ENCODE measurements around the gene ROMO1. TPM values are rescaled to one million over a fixed set of nuclear protein-coding genes. Genes with fewer than 3 reads are reported as not detected.

The ROMO1 gene
- total and polyA plus RNA-seq, 2 experiments from 2014 or later = 152 to 881 TPM

GRCh38 chr20:35699127-35699956 lies at the start of gene ROMO1, which contains the start of gene NFS1 (continued):
- no peak for TF ChIP-seq REST (IDR thresholded peaks at IDR 0.05; ENCODE audit: unreplicated experiment)

GRCh38 chr20:35650632-35651031 lies 48.6 kb upstream of the ROMO1 start:
- Histone ChIP-seq H4K20me1 (replicated peaks; ENCODE audit: insufficient read depth) (peaks cover 86% of the 10 kb centered on the region), H3K27ac (ENCODE audit: low read depth) (no peak overlapping the region)
- no peak overlapping the region for H3K27ac Mint-ChIP-seq
- TF ChIP-seq ZNF331 (CRISPR knock-in tag; IDR thresholded peaks at IDR 0.05; ENCODE audit: low read depth) (no peak), CTCF (conservative IDR thresholded peaks at IDR 0.05; ENCODE audit: low read depth in 2 of 2) (no peak), STAT1 (IDR thresholded peaks at IDR 0.05; ENCODE audit: unreplicated experiment) (no peak), EZH2phosphoT487 (IDR thresholded peaks at IDR 0.05; ENCODE audit: unreplicated experiment) (no peak), EZH2 (IDR thresholded peaks at IDR 0.05; ENCODE audit: low read depth, unreplicated experiment) (no peak), CREB1 (CRISPR knock-in tag; IDR thresholded peaks at IDR 0.05; ENCODE audit: low read depth) (no peak), NANOG (IDR thresholded peaks at IDR 0.05; ENCODE audit: borderline replicate concordance) (no peak), ZNF462 (CRISPR knock-in tag; IDR thresholded peaks at IDR 0.05) (no peak)

More at GRCh38 chr20:35650632-35651031, 48.6 kb upstream of the ROMO1 start:
- H2AFZ ChIP-seq = no peak overlapping the region
- H3K9me3 Mint-ChIP-seq = no peaks in the 10 kb centered on the region
- H3K4me3 ChIP-seq = no peak overlapping the region
- H3K27me3 ChIP-seq (ENCODE audit: insufficient read depth) = no peaks in the 10 kb centered on the region
- no peak for ATAC-seq
- H3K4me2 ChIP-seq = no peak overlapping the region
- no peaks in the 10 kb centered on the region for H3K9me2 ChIP-seq (ENCODE audit: insufficient read depth)
- no peak for DNase-seq (ENCODE audit: low spot score)
- peaks cover 99% of the 10 kb centered on the region for H3K79me2 ChIP-seq (replicated peaks; ENCODE audit: insufficient read depth)
- peaks cover 11% of the 10 kb centered on the region for H3K36me3 ChIP-seq (ENCODE audit: insufficient read depth)
- H3F3A ChIP-seq (replicated peaks; ENCODE audit: low read depth) = 0 out of 2 replicates have a peak, but pooled peaks cover 5% of the 10 kb centered on the region
- no peak overlapping the region for H3K4me3 Mint-ChIP-seq
- peaks cover 6% of the 10 kb centered on the region; the same call in 2 of the 3 replicates for H3K36me3 Mint-ChIP-seq (ENCODE audit: low read depth)
- H3K4me1 Mint-ChIP-seq = peaks cover under 1% of the 10 kb centered on the region; the same call in 1 of the 3 replicates
- H3K4me1 ChIP-seq (ENCODE audit: insufficient read depth) = no peaks in the 10 kb centered on the region; the same call in 1 of the 2 replicates
- H3K27me3 Mint-ChIP-seq (ENCODE audit: insufficient read depth, low read depth, poor library complexity) = no peaks in the 10 kb centered on the region

Measured in GM23338 (cell line).